HT1080 (cell line): ENCODE data around the gene DDX24. TPM values are rescaled to one million over a fixed set of nuclear protein-coding genes. Genes with fewer than 3 reads are reported as not detected.
A peak's percentile ranks its signal among the peaks of the same experiment; 100 is the strongest.

ENCODE experiments used
- DNase-seq: peaks from one replicate; pipeline ENCODE4 v3.0.0-alpha.2; 2015; ENCODE audit warnings: low read depth
- total RNA-seq: library from RNA; depleted of rRNA; stranded (reverse); fragments of >200 nt; shearing (Covaris generic); gene quantifications from 2 replicates; pipeline ENCODE4 v1.2.3, GENCODE V29; 2014

Gene DDX24
- total RNA-seq, 1 experiment from 2014 or later: 197 TPM

DNA sequence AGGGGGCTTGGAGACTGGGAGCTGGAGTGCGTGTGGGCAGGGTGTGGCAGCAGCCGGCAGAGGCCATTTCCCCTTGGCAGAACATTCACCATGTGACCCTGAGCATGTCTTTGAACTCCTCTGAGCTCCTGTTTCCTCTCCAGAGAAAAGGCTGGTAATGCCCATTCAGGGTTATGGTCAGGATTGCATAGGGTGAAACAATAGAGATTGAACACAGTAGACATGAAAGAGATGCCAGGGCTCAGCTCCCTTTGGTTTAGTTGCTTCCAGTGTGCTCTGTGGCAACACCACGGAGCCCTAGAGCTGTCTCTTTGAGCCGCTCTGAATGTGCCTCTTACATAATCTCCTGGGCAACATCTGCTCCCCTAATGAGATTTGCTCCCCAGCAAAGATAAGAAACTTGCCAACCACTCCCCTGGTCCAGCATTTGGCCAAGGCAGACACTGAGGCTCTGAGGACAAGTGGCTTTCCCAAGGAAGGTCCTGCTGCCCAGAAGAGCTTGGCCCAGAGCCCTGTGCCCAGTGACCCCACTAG lies 34.1 kb upstream of the DDX24 start:
- DNase-seq: no peak

DNA sequence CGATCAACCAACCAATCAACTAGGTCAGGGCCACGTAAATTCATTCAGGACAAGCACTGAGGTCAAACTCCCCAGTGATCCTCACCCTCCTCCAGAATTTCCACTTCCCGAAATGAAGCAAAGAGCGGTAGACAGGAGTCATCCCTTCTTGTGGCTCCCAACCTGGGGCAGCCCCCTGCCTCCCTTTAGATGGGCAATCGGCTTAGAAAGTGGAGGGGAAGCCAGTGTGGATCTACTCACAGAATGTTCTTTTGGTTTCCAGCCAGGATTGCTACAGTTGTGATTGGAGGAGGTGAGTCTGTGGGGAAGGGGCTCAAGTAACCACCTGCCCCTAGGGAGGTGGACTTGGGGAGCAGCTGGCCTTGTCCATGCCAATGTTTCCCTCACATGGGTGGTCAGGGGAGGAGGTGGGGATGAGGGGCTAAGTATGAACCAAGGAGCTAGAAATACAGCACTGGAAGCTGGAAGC lies 33.6 kb upstream of the DDX24 start:
- no peak for DNase-seq

DNA sequence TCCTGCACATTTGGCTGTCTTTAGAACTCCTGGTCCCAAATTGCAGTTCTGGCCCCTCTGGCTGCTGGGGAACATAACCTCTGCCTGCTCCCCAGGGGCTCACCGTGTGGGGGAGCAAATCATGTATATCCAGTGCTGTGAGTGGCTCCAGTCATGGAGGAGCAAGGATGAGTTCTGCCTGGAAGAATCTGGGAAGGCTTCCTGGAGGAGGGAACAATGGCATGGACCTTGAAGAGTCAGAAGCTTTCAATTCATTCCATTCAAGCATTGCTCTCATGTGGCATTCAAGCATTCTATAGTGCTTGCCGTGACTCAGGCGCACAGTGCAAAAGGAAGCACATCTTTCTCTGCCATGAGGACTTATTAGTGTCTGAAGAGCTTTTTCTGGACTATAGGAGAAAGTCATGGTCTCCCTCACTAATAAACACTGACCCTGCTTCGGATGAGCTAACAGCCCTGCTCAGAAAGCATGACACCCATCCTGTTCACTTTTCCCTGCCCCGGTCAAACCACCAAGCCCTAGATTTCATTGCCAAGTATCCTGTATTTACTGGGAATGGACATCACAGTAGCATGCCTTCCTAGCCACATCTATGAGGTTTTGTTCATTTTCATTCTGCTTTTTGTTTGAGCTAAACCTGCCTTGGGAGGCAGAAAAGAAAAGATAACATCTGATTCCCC lies 33.0 kb upstream of the DDX24 start:
- DNase-seq: no peak

DNA sequence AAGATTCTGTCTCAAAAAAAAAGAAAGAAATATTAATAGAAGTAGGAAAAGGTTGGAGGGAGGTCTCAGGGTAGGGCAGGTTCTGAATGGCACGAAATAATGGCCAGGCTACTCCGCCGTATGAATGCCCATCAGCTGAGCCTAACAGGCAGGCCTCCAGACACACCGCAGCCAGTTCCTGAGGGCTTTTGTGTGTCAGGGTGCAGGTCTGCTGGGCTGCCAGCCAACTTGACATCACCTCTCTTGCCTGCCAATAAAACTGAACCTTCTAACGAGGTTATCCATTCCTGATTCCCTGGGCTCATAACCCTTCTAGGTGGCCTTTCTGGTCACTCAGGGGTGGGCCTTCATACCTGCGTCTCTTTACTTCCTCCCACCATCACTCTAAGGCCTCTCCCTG lies 32.5 kb upstream of the DDX24 start:
- DNase-seq: no peak

DNA sequence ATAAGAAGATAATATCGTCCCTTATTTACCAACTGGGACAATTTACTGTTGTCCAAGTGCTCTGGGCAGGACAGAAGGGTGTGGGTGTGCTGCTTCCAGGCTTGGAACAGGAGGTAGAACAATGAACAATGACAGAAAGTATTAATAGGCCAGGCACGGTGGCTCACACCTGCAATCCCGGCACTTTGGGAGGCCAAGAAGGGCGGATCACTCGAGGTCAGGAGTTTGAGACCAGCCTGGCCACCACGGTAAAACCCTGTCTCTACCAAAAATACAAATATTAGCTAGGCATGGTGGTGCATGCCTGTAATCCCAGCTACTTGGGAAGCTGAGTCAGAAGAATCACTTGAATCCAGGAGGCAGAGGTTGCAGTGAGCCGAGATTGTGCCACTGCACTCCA lies 32.1 kb upstream of the DDX24 start:
- DNase-seq: no peak

DNA sequence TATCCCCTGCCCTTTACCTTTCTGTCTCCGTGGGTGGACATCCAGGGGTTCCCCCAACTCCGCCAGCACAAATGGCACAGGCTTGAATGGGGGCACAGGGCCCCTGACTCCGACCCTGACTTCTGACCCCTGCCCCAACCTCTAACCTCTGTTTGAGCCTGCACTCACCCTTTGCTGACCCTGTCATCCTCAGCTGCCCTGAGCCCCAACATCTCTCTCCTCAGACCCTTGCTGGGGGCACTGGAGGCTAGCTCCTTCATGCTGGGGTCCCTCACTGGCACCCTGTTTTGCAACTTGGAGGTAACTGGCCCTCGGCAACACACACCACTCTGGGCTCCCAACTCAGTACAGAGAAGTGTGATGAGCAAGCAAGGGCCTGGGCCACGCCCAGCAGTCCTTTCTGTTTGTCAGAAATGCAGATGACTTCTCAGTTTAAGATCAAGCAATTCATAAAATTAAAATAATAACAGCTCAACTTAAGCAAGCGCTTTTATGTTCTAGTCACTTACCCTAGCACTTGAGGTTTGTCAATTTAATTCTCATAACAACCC lies 31.6 kb upstream of the DDX24 start:
- no peak for DNase-seq

DNA sequence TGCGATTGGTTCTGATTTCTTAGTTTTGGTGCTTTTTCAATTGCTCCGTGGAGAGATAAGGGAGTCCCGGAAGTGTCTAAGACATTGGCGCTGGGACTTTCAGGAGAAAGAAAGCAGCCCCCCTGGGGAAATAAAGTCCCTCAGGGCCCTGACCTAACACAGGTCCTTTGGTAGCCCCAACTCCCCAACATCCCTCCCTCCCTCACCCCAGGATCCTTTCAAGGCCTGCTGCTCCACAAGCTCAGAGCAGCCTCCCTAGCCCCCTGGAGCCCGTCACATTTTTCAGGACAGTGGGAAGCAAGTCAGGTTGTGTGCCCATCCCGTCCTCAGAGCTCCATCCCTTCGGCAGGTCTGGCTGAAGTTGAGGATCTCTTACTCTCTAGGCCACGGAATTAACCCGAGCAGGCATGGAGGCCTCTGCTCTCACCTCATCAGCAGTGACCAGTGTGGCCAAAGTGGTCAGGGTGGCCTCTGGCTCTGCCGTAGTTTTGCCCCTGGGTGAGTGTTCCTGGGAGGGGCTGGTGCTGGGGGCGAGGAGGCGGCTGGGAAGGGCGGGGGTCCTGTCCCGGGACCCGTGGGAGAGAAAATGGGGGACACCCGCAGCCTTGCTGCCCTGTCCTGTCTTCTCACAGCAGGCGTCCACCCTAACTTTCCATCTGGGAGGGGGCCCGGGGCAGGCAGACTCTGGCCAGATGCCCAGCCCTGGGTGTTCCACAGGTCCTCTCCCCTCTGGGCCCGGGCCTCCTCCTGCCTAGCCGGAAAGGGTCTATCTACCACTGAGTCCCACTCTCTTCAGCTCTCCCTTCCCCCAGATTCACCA lies 30.5 kb upstream of the DDX24 start:
- DNase-seq: no peak

DNA sequence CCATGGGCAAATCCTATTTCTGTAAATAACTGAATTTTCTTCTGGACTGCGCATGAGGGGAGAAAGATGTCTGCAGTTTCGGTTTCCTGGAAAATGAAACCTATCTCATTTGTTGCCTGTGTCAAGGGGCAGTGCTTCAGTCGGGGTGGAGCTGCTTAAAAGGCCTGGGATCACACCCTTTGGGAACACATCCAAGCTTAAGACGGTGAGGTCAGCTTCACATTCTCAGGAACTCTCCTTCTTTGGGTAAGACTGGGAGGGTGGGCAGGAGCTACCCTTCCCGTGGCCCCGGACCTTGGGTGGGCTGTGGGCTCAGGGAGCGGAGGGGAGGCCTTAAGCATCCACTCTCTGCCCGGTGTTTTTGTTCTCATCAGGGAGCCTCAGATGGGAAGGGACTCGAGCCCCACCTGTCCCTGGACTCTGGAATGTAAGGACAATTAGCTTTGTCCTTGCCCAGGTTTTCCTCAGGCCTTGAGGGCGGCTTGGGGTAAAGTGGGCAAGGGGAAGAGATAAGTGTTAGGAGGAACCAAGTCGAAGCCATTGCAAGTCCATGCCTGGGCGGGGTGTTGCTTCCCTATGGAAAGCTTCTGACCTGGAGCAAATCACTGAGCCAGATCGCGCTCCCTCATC lies 29.7 kb upstream of the DDX24 start, which contains the start of gene IFI27:
TSS of gene IFI27 (plus strand) at position 185 of the 630 bp plus-strand sequence.
- peak; percentile 65 for DNase-seq

DNA sequence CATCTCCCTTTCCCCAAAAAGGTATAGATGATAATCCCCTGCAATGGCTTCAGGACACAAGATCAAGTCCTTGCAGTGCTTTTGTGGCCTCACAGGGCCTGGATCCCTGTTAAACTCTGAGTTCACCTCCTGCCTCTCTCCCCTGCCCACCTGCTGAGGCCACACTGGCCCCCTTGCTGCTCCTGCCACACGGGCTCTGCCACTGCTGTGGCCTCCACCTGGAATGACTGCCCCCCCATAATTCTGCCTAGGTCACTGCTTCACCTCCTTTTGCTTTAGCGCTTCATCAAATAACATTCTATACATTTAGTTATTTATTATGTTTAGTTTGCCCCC lies 28.9 kb upstream of the DDX24 start:
- no peak for DNase-seq

DNA sequence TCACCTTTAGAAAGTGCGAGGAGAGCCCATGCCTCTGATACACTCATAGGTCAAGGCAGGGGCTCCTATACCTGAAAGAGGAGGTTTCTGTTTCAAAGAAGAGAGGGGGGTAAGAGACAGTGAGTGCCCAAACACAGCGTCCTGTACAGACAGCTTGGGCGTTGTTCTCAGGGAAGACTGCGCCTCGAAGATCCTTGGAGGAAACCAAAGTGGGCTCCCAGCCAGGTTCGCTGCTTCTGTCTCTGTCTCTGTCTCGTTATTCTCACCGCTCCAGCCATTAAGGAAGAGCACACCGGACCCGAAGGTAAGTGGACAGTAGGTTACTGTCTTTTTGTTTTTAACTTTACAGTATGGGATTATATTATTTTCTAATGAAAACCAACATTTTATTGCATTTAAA lies 23.7 kb upstream of the DDX24 start:
- DNase-seq: no peak

DNA sequence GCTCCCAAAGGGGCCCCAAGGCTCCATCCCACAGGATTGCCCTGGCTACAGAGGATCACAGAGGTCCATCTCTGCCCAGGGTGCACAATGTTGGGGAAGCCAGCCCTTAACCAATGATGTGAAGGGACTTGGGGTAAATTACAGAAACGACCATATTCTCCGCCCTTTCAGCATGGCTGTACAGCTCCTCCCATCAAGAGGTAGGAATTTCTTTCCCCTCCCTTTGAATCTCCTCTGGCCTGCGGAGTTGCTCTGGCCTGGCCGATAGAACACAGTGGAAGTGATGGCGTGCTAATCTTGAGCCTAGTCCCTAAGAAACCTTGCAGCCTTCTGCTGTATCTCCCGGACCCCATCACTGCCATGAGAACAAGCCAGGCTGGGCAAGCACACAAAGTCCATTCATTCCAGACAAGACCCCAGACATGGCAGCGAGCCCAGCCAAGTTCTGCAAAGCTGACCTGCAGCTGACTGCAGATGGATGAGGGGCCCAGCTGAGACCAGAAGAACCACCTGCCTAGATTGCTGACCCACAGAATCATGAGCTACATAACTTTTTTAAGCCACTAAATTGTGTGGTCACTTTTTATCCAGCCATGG lies 22.6 kb upstream of the DDX24 start:
- DNase-seq: no peak

DNA sequence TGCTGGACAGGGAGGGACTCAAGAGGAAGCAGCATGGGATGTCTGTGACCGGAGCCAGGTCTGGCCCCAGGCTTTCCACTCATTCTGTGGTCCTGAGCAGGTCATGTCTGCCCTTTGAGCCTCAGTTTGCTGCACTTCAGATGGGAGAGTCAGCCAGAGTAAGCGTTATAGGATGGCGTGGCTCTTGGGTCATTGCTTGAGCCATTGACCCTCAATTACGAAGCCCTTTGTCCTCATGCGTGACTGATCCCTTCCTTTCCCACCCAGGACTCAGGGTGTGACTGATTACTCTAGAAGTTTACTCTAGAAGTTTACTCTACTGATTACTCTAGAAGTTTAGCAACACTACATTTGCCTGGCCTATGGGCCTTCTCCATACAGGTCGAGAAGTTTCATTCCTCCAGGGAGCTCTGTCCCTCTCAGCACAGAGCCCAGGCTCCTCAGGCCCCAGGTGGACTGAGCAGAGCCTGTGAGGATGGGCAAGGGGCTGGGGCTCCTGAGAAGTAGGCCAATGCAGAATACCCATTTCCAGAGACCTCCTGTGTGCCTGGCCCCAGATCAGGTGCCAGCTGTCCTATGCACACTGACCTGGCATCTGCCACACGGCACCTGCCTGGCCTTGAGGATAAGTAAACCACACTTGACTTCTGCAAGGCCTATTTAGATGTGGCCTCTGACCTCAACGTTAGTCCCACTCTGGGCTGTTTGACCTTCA lies 21.9 kb upstream of the DDX24 start:
- no peak for DNase-seq

DNA sequence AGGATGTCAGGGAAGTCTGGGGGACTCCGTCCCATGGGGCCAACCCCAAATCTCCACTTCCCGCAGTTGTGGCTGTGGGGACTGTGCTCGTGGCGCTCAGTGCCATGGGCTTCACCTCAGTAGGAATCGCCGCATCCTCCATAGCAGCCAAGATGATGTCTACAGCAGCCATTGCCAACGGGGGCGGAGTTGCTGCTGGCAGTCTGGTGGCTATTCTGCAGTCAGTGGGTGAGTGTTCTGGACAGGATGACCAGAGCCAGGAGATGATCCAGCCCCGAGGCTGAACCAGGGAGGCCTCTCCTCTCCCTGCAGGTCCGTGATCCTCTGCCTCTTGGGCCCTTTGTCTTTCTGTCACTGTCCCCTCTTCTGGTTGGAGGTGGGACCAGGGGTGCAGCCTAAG lies 20.7 kb upstream of the DDX24 start:
- no peak for DNase-seq

DNA sequence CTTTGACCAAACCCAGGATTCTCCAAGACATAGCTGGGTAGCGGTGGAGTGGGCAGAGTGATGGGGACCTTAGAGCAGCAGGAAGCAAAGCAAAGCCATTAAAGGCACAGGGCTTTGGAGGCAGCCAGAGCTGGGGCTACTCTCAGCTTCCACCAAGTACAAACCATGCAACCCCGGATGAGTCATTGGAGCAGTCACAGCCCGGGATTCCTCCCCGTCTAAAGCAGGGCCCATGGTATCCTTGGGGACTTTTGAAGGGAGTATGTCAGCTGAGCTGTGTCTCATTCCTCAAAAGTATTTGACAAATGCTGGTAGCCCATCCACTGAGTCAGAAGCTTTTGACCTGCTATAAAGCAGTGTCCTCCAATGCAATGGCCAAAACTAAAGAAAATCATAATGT lies 19.8 kb upstream of the DDX24 start:
- DNase-seq: peak; percentile 74

DNA sequence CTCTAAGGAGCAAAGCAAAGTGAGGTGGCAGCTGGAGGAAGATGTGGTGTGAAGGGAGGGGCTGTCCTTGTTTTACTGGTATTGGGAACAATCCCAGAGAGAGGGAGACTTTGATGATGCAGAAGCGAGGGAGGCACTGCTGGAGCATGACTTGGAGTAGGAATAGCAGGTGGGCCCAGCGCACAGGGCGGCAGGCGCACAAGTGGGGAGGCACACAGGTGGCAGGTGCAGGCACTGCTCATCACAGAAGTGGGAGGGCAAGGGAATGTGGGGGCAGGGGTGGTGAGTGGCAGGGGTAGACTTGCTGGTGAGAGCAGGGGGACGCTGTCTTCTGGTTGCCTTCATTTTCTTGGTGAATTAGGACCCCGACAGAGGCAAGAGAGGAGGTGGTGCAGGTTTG lies 18.0 kb upstream of the DDX24 start:
- DNase-seq: no peak

DNA sequence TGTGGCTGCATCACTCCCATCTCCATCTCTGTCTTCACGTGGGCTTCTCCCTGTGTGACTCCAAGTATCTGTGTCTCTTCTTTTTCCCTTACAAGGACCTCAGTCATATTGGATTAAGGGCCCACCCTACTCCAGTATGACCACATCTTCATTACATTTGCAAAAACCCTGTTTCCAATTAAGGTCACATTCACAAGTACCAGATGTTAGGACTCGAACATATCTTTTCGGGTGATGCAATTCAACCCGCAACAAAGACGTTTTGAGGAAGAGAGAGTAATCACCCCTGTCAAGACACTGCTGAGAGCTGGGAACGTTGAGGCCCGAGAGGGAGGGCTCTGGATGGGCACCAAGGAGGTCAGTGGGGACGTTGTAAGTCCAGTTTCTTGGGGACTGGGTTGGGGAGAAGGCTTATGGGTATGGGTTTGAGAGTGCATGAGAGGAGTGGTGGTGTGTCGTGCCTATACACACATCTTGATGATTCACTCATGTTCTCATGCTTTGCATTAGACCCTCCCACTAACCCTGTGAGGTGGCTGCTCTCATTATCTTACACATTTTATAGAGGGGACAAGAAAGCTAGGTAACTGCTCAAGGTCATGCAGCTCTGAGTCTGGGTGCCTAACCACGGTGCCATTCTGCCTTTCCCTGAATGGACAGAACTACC lies 17.5 kb upstream of the DDX24 start:
- DNase-seq: no peak

DNA sequence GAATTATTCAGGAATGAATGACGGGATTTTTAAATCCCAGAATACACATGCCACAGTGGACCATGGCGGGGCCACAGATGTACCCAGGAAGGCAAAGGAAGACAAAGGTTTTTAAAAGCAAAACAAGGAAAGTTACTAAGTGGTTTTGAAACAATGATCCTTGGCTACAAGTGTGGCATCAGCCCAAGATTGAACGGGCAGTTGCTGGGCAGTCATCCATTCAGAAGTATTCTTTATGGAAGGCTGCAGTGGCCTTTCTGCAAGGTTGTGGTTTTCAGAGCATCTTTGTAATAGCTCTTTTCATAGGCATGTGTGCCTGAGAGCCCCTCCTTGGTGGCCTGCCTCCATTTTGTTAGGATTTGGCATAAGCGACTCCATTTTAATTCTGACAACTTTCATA lies 16.1 kb upstream of the DDX24 start:
- no peak for DNase-seq

DNA sequence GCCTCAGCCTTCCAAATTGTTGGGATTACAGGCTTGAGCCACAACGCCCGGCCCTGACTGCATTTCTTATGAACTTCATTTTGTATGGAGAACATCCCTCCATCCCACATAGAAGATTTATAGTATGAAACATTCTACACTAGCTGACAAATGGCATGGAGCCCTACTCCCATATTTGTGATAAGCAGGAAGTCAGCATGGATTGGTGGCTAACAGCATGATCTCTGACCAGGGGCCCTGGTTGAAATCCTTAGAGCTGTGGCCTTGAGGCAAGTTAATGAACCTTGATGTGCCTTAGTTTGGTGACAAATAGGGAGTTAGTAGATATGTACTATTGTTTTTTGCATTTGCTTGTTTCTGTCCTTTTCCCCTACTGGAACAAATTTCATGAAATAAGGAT lies 12.4 kb upstream of the DDX24 start:
- no peak for DNase-seq

DNA sequence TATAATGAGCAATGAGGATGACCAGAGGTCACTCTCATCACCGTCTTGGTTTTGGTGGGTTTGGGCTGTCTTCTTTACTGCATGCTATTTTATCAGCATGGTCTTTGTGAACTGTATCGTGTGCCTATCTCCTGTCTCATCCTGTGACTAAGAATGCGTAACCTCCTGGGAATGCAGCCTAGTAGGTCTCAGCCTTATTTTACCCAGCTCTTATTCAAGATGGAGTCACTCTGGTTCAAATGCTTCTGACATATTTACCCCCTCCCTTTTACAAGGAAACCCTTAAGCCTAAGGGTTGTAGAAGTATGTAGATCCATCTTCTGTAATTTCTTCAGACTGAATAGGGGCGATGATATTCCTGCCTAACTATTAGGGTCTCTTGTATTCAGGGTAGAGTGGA lies 8.5 kb upstream of the DDX24 start:
- DNase-seq: peak; percentile 57

DNA sequence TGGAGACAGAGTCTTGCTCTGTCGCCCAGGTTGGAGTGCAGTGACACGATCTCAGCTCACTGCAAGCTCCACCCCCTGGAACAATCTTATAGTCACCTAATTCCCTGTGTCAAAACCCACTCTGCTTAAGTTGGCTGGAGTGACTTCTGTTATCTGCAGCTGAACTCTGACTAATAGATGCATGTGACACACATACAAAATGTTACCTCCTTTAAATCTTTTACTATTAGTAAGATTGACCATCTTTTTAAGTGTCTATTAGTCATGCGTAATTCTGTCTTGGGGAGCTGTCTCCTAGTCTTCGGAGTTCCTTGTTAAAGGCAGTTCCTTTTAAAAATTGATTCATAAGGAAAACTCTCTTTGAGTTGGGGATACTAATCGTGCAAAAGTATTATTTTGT lies 7.5 kb upstream of the DDX24 start:
- DNase-seq: peak; percentile 17
